DND-41 (cell line): ENCODE measurements around the gene ZNF280A.

Experiments used
- CTCF ChIP-seq: IDR thresholded peaks from 2 replicates; pipeline ENCODE4 v1.5.1; 2012; ENCODE audit warnings: borderline replicate concordance, low read length, moderate library complexity, mild to moderate bottlenecking; ENCODE audit not compliant: poor library complexity, severe bottlenecking; ENCODE audit errors: extremely low read depth
- EZH2 ChIP-seq: IDR thresholded peaks from 3 replicates; pipeline ENCODE4 v1.6.1; 2012; ENCODE audit warnings: borderline replicate concordance, low read depth, mild to moderate bottlenecking, moderate library complexity, low read length, inconsistent platforms; ENCODE audit not compliant: severe bottlenecking

GRCh38 chr22:22516992-22517391, 3.1 kb downstream of the ZNF280A start:
- TF ChIP-seq CTCF = no peak
- TF ChIP-seq EZH2 = no peak
